ENCODE results near the gene TTPAL.

- TF ChIP-seq NR4A1 (CRISPR knock-in tag; IDR thresholded peaks at IDR 0.05) (no peak), NR4A1 (tag; IDR thresholded peaks at IDR 0.05) (no peak), CTCF (IDR thresholded peaks at IDR 0.05 in 2 of 3, conservative IDR thresholded peaks at IDR 0.05 in 1 of 3; ENCODE audit: insufficient read depth in 2 of 3, low read depth in 1 of 3, low read length in 3 of 3) (no peak), TAL1 (IDR thresholded peaks at IDR 0.05) (no peak), TBL1XR1 (IDR thresholded peaks at IDR 0.05; ENCODE audit: low read length in 2 of 2) (no peak)
Observed at GRCh38 chr20:44450281-44450889, 25.3 kb upstream of the TTPAL start.

Measured in K562 (cell line).